ENCODE data around the gene STX1B. TPM values are rescaled to one million over a fixed set of nuclear protein-coding genes. Genes with fewer than 3 reads are reported as not detected.
A peak's percentile ranks its signal among the peaks of the same experiment; 100 is the strongest.

STX1B gene
- total and polyA plus RNA-seq, 4 donors: 0.13 to 2.2 (median 0.89) TPM

DNA sequence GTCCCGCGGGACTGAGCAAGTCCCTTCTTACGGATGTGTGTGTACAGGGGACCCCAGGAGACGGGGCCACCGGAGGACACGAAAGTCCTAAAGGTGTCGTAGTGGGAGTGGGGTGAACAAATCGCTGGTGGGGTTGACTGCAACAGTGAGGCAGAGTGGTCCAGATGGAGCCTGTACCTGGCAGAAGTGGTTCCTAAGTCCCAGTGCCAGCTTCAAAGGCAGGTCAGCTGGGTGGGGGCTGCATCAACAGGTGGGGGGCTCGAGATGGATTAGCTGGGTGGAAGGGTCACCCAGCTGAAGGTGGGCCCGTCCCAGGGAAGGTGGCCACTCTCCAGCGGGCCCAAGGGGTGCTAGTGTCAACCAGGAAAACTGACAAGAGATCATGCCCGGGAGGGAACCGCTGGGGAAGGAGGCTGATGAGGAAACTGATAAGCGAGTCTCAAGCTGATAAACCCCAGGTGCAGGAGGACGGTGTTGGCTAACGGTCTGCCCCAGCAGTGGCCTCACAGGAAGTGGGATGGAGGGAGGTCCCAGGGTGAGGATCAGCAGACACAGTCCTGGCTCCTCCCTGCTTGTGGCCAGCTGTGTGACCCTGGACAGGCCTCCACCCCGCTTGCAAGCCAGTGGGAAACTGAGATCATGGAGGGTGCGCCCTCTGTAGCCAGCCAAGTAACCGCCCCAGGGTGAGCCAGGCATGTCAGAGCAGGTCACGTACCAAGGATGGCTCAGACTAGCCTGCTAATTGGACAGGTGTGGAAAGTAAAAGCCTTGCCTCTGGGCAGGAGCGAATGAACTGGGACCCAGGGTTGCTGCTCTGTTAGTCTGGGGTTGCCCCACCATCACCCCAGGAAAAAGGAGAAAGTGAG, 60.6 kb downstream of the STX1B start:
- WGBS, 2 donors: 11% methylated on average over 21 of the region's 21 CpGs
- Histone ChIP-seq H3K27me3 (ENCODE audit: control insufficient read depth in 1 of 2, insufficient read depth in 2 of 2, low read length in 1 of 2) (no peaks in the 10 kb centered on the region), H3K9me3 (ENCODE audit: control insufficient read depth, low read length) (no peaks in the 10 kb centered on the region), H3K4me3 (ENCODE audit: low read length in 2 of 2) (peak overlapping the region; percentile 73 to 78), H3K27ac (ENCODE audit: low read depth in 1 of 2, low read length in 2 of 2) (peak overlapping the region in 1 of 2 donors; percentile 22), H3K36me3 (ENCODE audit: control insufficient read depth in 1 of 2, insufficient read depth in 2 of 2, low read length in 1 of 2) (peaks cover 0 to 3% of the 10 kb centered on the region in 2 donors), H3K4me1 (ENCODE audit: control insufficient read depth in 1 of 2, insufficient read depth in 2 of 2, low read length in 2 of 2) (no peaks in the 10 kb centered on the region)
- intact Hi-C loops (cut with DNase I): loop anchor here in 1 of 2 donors (10.0 kb wide), 1 partner anchor 125 kb away; the partner anchor contains the start of genes ZNF646 and ZNF668
- ATAC-seq (ENCODE audit: low FRiP score) (peak; percentile 55), DNase-seq (peak; percentile 88 to 93)

DNA sequence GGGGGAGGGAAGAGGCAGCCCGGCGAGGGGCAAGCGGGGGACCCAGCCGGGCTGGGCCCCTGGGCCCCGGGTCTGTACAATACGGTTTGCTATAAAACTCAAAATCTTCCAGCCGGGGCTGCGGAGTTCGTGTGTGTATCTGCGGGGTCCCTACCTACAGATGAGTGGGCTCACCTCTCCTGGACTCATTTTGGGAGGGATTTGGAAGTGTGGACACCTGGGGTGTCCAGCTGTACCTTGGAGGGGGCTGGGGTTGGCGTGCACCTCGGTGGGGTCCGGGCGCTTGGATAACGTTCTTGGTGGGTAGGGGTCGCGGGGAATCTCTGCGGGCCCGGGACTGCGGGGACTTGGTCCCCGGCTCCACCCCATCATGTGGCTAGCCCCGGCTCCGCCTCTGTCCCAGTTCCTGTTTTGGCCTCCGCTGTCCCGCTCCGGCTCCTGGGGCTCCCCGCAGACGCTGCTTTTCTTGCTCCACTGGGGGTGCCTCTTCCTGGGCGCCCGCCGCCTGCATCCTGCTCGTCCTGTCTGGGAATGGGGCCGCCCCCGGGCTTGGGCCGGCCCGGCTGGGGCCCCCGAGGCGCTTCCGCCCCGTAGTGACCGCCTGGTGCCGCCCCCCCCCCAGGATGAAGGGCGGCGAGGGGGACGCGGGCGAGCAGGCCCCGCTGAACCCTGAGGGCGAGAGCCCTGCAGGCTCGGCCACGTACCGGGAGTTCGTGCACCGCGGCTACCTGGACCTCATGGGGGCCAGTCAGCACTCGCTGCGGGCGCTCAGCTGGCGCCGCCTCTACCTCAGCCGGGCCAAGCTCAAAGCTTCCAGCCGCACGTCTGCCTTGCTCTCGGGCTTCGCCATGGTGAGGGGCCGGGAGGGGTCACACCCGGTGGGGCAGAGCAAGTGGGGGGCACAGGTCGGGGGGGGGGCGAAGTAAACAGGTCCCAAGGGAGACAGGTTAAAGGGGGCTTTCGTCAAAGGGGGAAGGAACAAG, 61.5 kb downstream of the STX1B start, which contains the start of gene ORAI3:
Gene ORAI3 (plus strand): TSS at position 402 of the 983 bp plus-strand sequence. CDS start 222 bp downstream, at position 624.
- peak within 1 kb of the TSS in 1 of 2 donors; percentile 22 for H3K27ac ChIP-seq (ENCODE audit: low read depth in 1 of 2, low read length in 2 of 2)
- H3K9me3 ChIP-seq (ENCODE audit: control insufficient read depth, low read length): no peaks in the 10 kb centered on the region
- no peaks in the 10 kb centered on the region for H3K27me3 ChIP-seq (ENCODE audit: control insufficient read depth in 1 of 2, insufficient read depth in 2 of 2, low read length in 1 of 2)
- peak; percentile 83 for ATAC-seq (ENCODE audit: low FRiP score)
- peak within 1 kb of the TSS; percentile 73 to 78 for H3K4me3 ChIP-seq (ENCODE audit: low read length in 2 of 2)
- peak; percentile 93 for DNase-seq
- WGBS, 2 donors: 1% methylated on average over 45 to 70 of the region's 70 CpGs
- intact Hi-C loops (cut with DNase I): no loop called here
- H3K36me3 ChIP-seq (ENCODE audit: control insufficient read depth in 1 of 2, insufficient read depth in 2 of 2, low read length in 1 of 2): peaks cover 0 to 3% of the 10 kb centered on the region in 2 donors
- H3K4me1 ChIP-seq (ENCODE audit: control insufficient read depth in 1 of 2, insufficient read depth in 2 of 2, low read length in 2 of 2): no peaks in the 10 kb centered on the region

DNA sequence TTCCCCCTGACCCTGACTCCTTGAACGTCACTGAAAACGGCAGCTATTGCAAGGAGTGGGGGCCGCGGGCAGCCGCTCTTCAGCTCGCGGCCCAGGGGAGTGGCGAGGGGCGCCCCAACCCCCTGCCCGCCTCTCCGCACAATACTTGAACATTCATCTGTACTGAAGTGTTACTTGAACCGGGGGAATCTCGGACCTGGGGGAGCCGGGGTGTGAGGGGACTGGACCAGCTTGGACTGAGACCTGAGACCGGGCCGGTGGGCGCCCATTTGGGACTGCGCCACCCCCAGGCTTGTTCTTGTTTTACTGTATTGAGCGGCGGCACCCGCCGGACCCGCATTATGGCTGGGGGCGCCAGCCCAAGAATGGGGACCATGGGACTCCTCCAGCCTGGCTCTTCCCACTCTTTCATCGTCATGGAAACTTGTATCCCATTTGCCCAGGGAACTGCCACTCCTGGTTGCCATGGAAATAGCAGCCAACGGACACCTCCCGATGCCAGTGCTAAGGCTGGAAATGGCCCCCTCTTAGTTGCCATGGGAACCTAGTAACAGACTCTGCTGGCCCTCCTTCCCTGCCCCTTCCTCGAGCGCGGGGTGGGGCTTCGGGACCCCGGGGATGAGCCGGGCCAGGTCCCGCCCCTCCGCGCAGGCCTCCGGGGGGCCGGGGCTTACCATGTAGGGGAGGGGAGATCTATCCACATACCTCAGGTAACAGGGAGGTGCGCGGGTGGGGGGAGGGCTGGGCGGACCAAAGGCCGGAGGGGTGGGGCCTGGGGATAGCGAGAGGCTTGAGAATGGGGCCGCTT, 62.4 kb downstream of the STX1B start:
- Histone ChIP-seq H3K27me3 (ENCODE audit: control insufficient read depth in 1 of 2, insufficient read depth in 2 of 2, low read length in 1 of 2) (no peaks in the 10 kb centered on the region), H3K4me1 (ENCODE audit: control insufficient read depth in 1 of 2, insufficient read depth in 2 of 2, low read length in 2 of 2) (no peaks in the 10 kb centered on the region), H3K27ac (ENCODE audit: low read depth in 1 of 2, low read length in 2 of 2) (no peak overlapping the region), H3K9me3 (ENCODE audit: control insufficient read depth, low read length) (no peaks in the 10 kb centered on the region), H3K4me3 (ENCODE audit: low read length in 2 of 2) (peak overlapping the region; percentile 73 to 78), H3K36me3 (ENCODE audit: control insufficient read depth in 1 of 2, insufficient read depth in 2 of 2, low read length in 1 of 2) (peaks cover 0 to 3% of the 10 kb centered on the region in 2 donors)
- peak; percentile 86 for ATAC-seq (ENCODE audit: low FRiP score)
- intact Hi-C loops (cut with DNase I): no loop called here
- 10 to 12% methylated on average over 43 to 44 of the region's 44 CpGs for WGBS, 2 donors
- peak; percentile 91 to 94 for DNase-seq

DNA sequence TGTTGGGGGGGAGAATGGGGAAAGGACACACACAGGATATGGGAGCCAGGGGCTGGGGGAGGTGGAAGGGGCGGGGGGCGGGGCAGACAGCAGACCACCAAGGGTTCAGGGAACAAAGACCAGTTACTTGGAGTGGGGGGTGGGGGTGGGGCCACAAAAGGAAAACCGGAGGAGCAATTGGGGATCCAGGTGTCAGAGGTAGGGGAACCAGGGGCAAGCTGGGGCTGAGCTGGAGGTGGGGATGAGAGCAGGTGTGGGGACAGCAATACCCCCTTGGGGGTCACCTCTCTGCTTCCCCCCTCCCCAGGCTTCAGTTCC, 62.9 kb downstream of the STX1B start:
- Histone ChIP-seq H3K27me3 (ENCODE audit: control insufficient read depth in 1 of 2, insufficient read depth in 2 of 2, low read length in 1 of 2) (no peaks in the 10 kb centered on the region), H3K27ac (ENCODE audit: low read depth in 1 of 2, low read length in 2 of 2) (no peak overlapping the region), H3K4me1 (ENCODE audit: control insufficient read depth in 1 of 2, insufficient read depth in 2 of 2, low read length in 2 of 2) (no peaks in the 10 kb centered on the region), H3K4me3 (ENCODE audit: low read length in 2 of 2) (no peak overlapping the region), H3K36me3 (ENCODE audit: control insufficient read depth in 1 of 2, insufficient read depth in 2 of 2, low read length in 1 of 2) (peaks cover 0 to 3% of the 10 kb centered on the region in 2 donors), H3K9me3 (ENCODE audit: control insufficient read depth, low read length) (no peaks in the 10 kb centered on the region)
- intact Hi-C loops (cut with DNase I): no loop called here
- 54 to 56% methylated on average over 3 of the region's 3 CpGs for WGBS, 2 donors
- DNase-seq: peak in 1 of 2 donors; percentile 68
- ATAC-seq (ENCODE audit: low FRiP score): no peak

DNA sequence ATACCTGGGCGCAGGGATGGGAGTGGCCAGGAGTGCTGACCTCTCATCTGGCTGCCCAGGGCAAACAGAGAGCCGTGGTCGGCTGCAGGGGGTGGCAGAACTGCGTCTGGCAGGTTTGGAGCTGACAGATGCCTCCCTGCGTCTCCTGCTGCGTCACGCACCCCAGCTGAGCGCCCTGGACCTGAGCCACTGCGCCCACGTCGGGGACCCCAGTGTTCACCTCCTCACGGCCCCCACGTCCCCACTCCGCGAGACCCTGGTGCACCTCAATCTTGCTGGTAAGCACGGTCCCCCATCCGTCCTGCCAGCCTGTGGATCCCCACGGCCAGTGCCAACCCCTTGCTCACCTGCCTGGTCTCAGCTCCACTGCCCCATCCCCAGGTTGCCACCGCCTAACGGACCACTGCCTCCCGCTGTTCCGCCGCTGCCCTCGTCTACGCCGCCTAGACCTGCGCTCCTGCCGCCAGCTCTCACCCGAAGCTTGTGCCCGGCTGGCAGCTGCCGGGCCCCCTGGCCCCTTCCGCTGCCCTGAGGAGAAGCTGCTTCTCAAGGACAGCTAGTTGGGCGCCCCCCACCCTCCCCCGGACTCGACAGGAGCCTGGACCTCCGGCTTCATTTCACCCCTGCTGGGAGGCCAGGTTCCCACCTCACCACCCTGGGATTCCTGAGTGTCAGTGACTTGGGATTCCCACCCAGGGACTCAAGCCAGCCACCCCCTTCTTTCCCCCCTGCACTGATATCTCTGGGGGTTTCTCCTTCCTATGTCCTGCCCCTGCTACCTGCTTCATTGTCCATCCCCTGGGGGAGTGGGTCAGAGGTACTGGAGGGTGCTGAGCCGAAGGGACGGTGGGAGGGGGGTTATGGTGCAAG, 63.5 kb downstream of the STX1B start:
- peaks cover 0 to 3% of the 10 kb centered on the region in 2 donors for H3K36me3 ChIP-seq (ENCODE audit: control insufficient read depth in 1 of 2, insufficient read depth in 2 of 2, low read length in 1 of 2)
- no peaks in the 10 kb centered on the region for H3K4me1 ChIP-seq (ENCODE audit: control insufficient read depth in 1 of 2, insufficient read depth in 2 of 2, low read length in 2 of 2)
- 85 to 88% methylated on average over 38 of the region's 38 CpGs for WGBS, 2 donors
- H3K4me3 ChIP-seq (ENCODE audit: low read length in 2 of 2): no peak overlapping the region
- H3K27me3 ChIP-seq (ENCODE audit: control insufficient read depth in 1 of 2, insufficient read depth in 2 of 2, low read length in 1 of 2): no peaks in the 10 kb centered on the region
- intact Hi-C loops (cut with DNase I): no loop called here
- ATAC-seq (ENCODE audit: low FRiP score) (no peak), DNase-seq (peak in 1 of 2 donors; percentile 78)
- no peaks in the 10 kb centered on the region for H3K9me3 ChIP-seq (ENCODE audit: control insufficient read depth, low read length)
- H3K27ac ChIP-seq (ENCODE audit: low read depth in 1 of 2, low read length in 2 of 2): no peak overlapping the region

DNA sequence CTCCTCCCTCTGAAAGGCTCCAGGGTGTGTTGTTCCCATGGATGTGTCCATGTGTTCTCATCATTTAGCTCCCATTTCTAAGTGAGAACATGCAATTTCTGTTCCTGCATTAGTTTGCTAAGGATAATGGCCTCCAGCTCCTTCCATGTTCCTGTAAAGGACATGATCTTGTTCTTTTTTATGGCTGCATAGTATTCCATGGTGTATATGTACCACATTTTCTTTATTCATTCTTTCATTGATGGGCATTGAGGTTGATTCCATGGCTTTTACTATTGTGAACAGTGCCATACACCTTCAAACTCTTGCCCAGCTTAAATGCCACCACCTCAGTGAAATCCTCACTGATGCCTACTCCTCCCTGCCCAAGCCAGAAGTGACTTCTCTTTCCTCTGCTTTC, 66.1 kb downstream of the STX1B start:
- no peak overlapping the region for H3K4me3 ChIP-seq (ENCODE audit: low read length in 2 of 2)
- H3K4me1 ChIP-seq (ENCODE audit: control insufficient read depth in 1 of 2, insufficient read depth in 2 of 2, low read length in 2 of 2): no peaks in the 10 kb centered on the region
- no peak overlapping the region for H3K27ac ChIP-seq (ENCODE audit: low read depth in 1 of 2, low read length in 2 of 2)
- ATAC-seq (ENCODE audit: low FRiP score) (no peak), DNase-seq (no peak)
- peaks cover 0 to 3% of the 10 kb centered on the region in 2 donors for H3K36me3 ChIP-seq (ENCODE audit: control insufficient read depth in 1 of 2, insufficient read depth in 2 of 2, low read length in 1 of 2)
- intact Hi-C loops (cut with DNase I): no loop called here
- no peaks in the 10 kb centered on the region for H3K27me3 ChIP-seq (ENCODE audit: control insufficient read depth in 1 of 2, insufficient read depth in 2 of 2, low read length in 1 of 2)
- no peaks in the 10 kb centered on the region for H3K9me3 ChIP-seq (ENCODE audit: control insufficient read depth, low read length)

DNA sequence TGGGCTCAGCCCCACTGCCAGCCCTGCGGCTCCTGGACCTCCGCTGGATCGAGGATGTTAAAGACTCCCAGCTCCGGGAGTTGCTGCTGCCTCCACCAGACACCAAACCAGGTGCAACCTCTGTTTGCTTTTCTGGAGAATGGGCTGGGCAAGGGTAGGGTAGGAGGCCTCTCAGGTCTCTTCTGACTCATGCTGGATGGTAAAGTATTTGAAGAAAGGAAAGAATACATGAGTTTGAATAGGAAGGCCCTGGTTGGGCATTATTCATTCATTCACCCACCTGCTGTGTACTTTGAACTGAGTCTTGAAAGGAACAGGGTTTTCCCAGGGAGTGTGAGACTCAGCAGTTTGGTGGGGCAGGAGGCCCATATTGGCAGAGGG, 68.0 kb downstream of the STX1B start:
- ATAC-seq (ENCODE audit: low FRiP score): no peak
- WGBS, 2 donors: 83 to 85% methylated on average over 4 of the region's 4 CpGs
- DNase-seq: no peak
- Histone ChIP-seq H3K27me3 (ENCODE audit: control insufficient read depth in 1 of 2, insufficient read depth in 2 of 2, low read length in 1 of 2) (no peaks in the 10 kb centered on the region), H3K27ac (ENCODE audit: low read depth in 1 of 2, low read length in 2 of 2) (no peak overlapping the region), H3K9me3 (ENCODE audit: control insufficient read depth, low read length) (no peaks in the 10 kb centered on the region), H3K36me3 (ENCODE audit: control insufficient read depth in 1 of 2, insufficient read depth in 2 of 2, low read length in 1 of 2) (peaks cover 0 to 3% of the 10 kb centered on the region in 2 donors), H3K4me3 (ENCODE audit: low read length in 2 of 2) (no peak overlapping the region), H3K4me1 (ENCODE audit: control insufficient read depth in 1 of 2, insufficient read depth in 2 of 2, low read length in 2 of 2) (no peaks in the 10 kb centered on the region)
- intact Hi-C loops (cut with DNase I): no loop called here

Data from aorta (tissue), 5 donors.